ENCODE data around the gene SCGB1D1. TPM values are rescaled to one million over a fixed set of nuclear protein-coding genes. Genes with fewer than 3 reads are reported as not detected.
A peak's percentile ranks its signal among the peaks of the same experiment; 100 is the strongest.

SCGB1D1 gene
- total RNA-seq, 1 experiment from 2014 or later: not detected

GRCh38 chr11:62145261-62145871, 44.6 kb upstream of the SCGB1D1 start:
- Mint-ChIP-seq H3K9me3 (no peaks in the 10 kb centered on the region), H3K4me3 (no peak overlapping the region), H3K27ac (no peak overlapping the region), H3K27me3 (ENCODE audit: low read depth) (no peaks in the 10 kb centered on the region), H3K36me3 (peaks cover 75% of the 10 kb centered on the region), H3K4me1 (no peaks in the 10 kb centered on the region)
- TF ChIP-seq HMGA2 (CRISPR knock-in tag; IDR thresholded peaks at IDR 0.05) (no peak), EMX1 (CRISPR knock-in tag; IDR thresholded peaks at IDR 0.05) (no peak), ZNF232 (CRISPR knock-in tag; IDR thresholded peaks at IDR 0.05) (no peak), CREM (CRISPR knock-in tag; IDR thresholded peaks at IDR 0.05) (no peak), NFE2L1 (CRISPR knock-in tag; IDR thresholded peaks at IDR 0.05) (no peak), RELA (CRISPR knock-in tag; IDR thresholded peaks at IDR 0.05; ENCODE audit: borderline replicate concordance) (no peak), AFF4 (CRISPR knock-in tag; IDR thresholded peaks at IDR 0.05; ENCODE audit: borderline replicate concordance) (no peak), RORB (CRISPR knock-in tag; IDR thresholded peaks at IDR 0.05) (no peak), ETV6 (CRISPR knock-in tag; IDR thresholded peaks at IDR 0.05) (no peak), ATF1 (CRISPR knock-in tag; IDR thresholded peaks at IDR 0.05) (no peak), ZNF425 (CRISPR knock-in tag; conservative IDR thresholded peaks at IDR 0.05) (no peak), ATF2 (CRISPR knock-in tag; IDR thresholded peaks at IDR 0.05; ENCODE audit: borderline replicate concordance, low read depth) (no peak), ZNF423 (CRISPR knock-in tag; IDR thresholded peaks at IDR 0.05) (no peak), USF1 (CRISPR knock-in tag; IDR thresholded peaks at IDR 0.05) (no peak), OVOL2 (CRISPR knock-in tag; IDR thresholded peaks at IDR 0.05; ENCODE audit: borderline replicate concordance) (no peak), ZNF121 (CRISPR knock-in tag; IDR thresholded peaks at IDR 0.05) (no peak), MLX (CRISPR knock-in tag; IDR thresholded peaks at IDR 0.05) (no peak), GABPB1 (CRISPR knock-in tag; IDR thresholded peaks at IDR 0.05) (no peak), ZNF219 (CRISPR knock-in tag; IDR thresholded peaks at IDR 0.05; ENCODE audit: borderline replicate concordance) (no peak), ATF6 (CRISPR knock-in tag; IDR thresholded peaks at IDR 0.05) (no peak)
- POLR2A ChIA-PET: no interaction called here
- no peak for ATAC-seq
- peak; percentile 5 for DNase-seq (ENCODE audit: low spot score)
- CTCF ChIA-PET: no interaction called here

Measured in WTC11 (cell line).